ENCODE data around the gene LAIR1. TPM values are rescaled to one million over a fixed set of nuclear protein-coding genes. Genes with fewer than 3 reads are reported as not detected.

LAIR1 gene
- polyA plus RNA-seq, 1 donor (not counting 4 experiments of a cell fraction or from before 2014, with no cell fraction given) = not detected

GRCh38 chr19:54392105-54392504, 27.4 kb upstream of the LAIR1 start:
- Histone ChIP-seq H3K79me2 (ENCODE audit: control insufficient read depth, insufficient read depth, low read length) (no peaks in the 10 kb centered on the region), H3K4me3 (ENCODE audit: control insufficient read depth in 2 of 3, extremely low read depth in 1 of 3, insufficient read depth in 2 of 3, low read depth in 1 of 3, low read length in 3 of 3) (no peak overlapping the region), H2AFZ (ENCODE audit: control insufficient read depth, low read length) (no peak overlapping the region), H4K20me1 (ENCODE audit: control insufficient read depth, extremely low read depth, insufficient read depth, low read length) (no peaks in the 10 kb centered on the region), H3K36me3 (ENCODE audit: control insufficient read depth in 2 of 2, extremely low read depth in 1 of 2, insufficient read depth in 2 of 2, low read length in 2 of 2) (no peaks in the 10 kb centered on the region), H3K9me1 (ENCODE audit: control insufficient read depth, extremely low read depth, insufficient read depth, low read length) (no peaks in the 10 kb centered on the region), H3K4me2 (ENCODE audit: control insufficient read depth, extremely low read depth, insufficient read depth, low read depth, low read length) (no peak overlapping the region), H3K27ac (ENCODE audit: control insufficient read depth, insufficient read depth, low read length) (no peak overlapping the region), H3K9ac (ENCODE audit: control insufficient read depth, extremely low read depth, insufficient read depth, low read length) (no peak overlapping the region), H3K9me3 (ENCODE audit: control insufficient read depth, low read depth, low read length) (no peaks in the 10 kb centered on the region), H3K4me1 (ENCODE audit: control insufficient read depth, extremely low read depth, insufficient read depth, low read length) (no peaks in the 10 kb centered on the region), H3K27me3 (ENCODE audit: control insufficient read depth, extremely low read depth, insufficient read depth, low read length) (peaks cover 9% of the 10 kb centered on the region)
- FAIRE-seq (no peak), DNase-seq (ENCODE audit: low read depth, low spot score) (no peak)
- no peak for TF ChIP-seq CTCF (optimal IDR thresholded peaks at IDR 0.05 in 1 of 3, IDR thresholded peaks at IDR 0.05 in 1 of 3, conservative IDR thresholded peaks at IDR 0.05 in 1 of 3; ENCODE audit: extremely low read depth in 1 of 3, insufficient read depth in 2 of 3, low read length in 3 of 3)
- dilution Hi-C loops (cut with MboI; ENCODE audit: extremely low pct_ligation_motif_present, low sequenced_read_pairs) = no loop called here

- dilution Hi-C loops (cut with MboI; ENCODE audit: extremely low pct_ligation_motif_present, low sequenced_read_pairs) = no loop called here
- no peaks in the 10 kb centered on the region for H3K36me3 ChIP-seq (ENCODE audit: control insufficient read depth in 2 of 2, extremely low read depth in 1 of 2, insufficient read depth in 2 of 2, low read length in 2 of 2)
- H4K20me1 ChIP-seq (ENCODE audit: control insufficient read depth, extremely low read depth, insufficient read depth, low read length) = no peaks in the 10 kb centered on the region
- H3K79me2 ChIP-seq (ENCODE audit: control insufficient read depth, insufficient read depth, low read length) = no peaks in the 10 kb centered on the region
- H2AFZ ChIP-seq (ENCODE audit: control insufficient read depth, low read length) = no peak overlapping the region
- no peaks in the 10 kb centered on the region for H3K9me3 ChIP-seq (ENCODE audit: control insufficient read depth, low read depth, low read length)
- H3K4me3 ChIP-seq (ENCODE audit: control insufficient read depth in 2 of 3, extremely low read depth in 1 of 3, insufficient read depth in 2 of 3, low read depth in 1 of 3, low read length in 3 of 3) = no peak overlapping the region
- no peak overlapping the region for H3K9ac ChIP-seq (ENCODE audit: control insufficient read depth, extremely low read depth, insufficient read depth, low read length)
- no peaks in the 10 kb centered on the region for H3K4me1 ChIP-seq (ENCODE audit: control insufficient read depth, extremely low read depth, insufficient read depth, low read length)
- no peak overlapping the region for H3K4me2 ChIP-seq (ENCODE audit: control insufficient read depth, extremely low read depth, insufficient read depth, low read depth, low read length)
- DNase-seq (ENCODE audit: low read depth, low spot score) (no peak), FAIRE-seq (no peak)
- peaks cover 9% of the 10 kb centered on the region for H3K27me3 ChIP-seq (ENCODE audit: control insufficient read depth, extremely low read depth, insufficient read depth, low read length)
- no peak overlapping the region for H3K27ac ChIP-seq (ENCODE audit: control insufficient read depth, insufficient read depth, low read length)
- H3K9me1 ChIP-seq (ENCODE audit: control insufficient read depth, extremely low read depth, insufficient read depth, low read length) = no peaks in the 10 kb centered on the region
- no peak for TF ChIP-seq EZH2 (IDR thresholded peaks at IDR 0.05; ENCODE audit: low read length)
- peak in 2 of 3 experiments; percentile 13 to 48 for TF ChIP-seq CTCF (optimal IDR thresholded peaks at IDR 0.05 in 1 of 3, IDR thresholded peaks at IDR 0.05 in 1 of 3, conservative IDR thresholded peaks at IDR 0.05 in 1 of 3; ENCODE audit: extremely low read depth in 1 of 3, insufficient read depth in 2 of 3, low read length in 3 of 3)
Observed at GRCh38 chr19:54391589-54392061, 26.9 kb upstream of the LAIR1 start.
